HCT116 (cell line): ENCODE data around the gene MYO7A. TPM values are rescaled to one million over a fixed set of nuclear protein-coding genes. Genes with fewer than 3 reads are reported as not detected.

Experiments used
- ATAC-seq: fragments of 200-7000 bp; cut with Tn5 transposase; 2 replicates; pipeline ENCODE4 v1.9.1; 2020; ENCODE audit warnings: mild to moderate bottlenecking, moderate library complexity
- BruUV-seq: library from RNA; stranded (reverse); fragments of 400-500 nt; replicated peaks from 2 replicates; lab custom pipeline; 2021; lab: Mats Ljungman, UMichigan
- CTCF ChIA-PET: fragments of 300-600 bp; sonication (Branson Sonifier 250); formaldehyde crosslinking; loops from one replicate; lab custom pipeline; 2021; ENCODE audit warnings: antibody characterized with exemption; lab: Charles Lee
- POLR2A ChIA-PET: fragments of 300-600, 350-600 bp; sonication (Branson Sonifier 250); formaldehyde crosslinking; loops from one replicate; lab custom pipeline; 2021; ENCODE audit warnings: antibody characterized with exemption; lab: Charles Lee
- RAD21 ChIA-PET, 2 experiments: fragments of 300-600 bp; sonication (Branson Sonifier 250); formaldehyde crosslinking; loops; one replicate each; lab custom pipeline; 2023; ENCODE audit warnings: low total read pairs in 2 of 2; ENCODE audit not compliant: uncharacterized antibody in 2 of 2, unreplicated experiment in 2 of 2, low non-redundant PET in 1 of 2; lab: Charles Lee
- DNase-seq: peaks from one replicate; pipeline ENCODE4 v3.0.0-alpha.2; 2010; ENCODE audit warnings: low read depth, low spot score
- H2AFZ ChIP-seq: fragments of 200-600 bp; shearing (Covaris generic), sonication (generic); 2 replicates; pipeline ENCODE4 v1.6.1; 2017; ENCODE audit warnings: low read depth, mixed run types, mixed read lengths, antibody characterized with exemption, low read length; ENCODE audit not compliant: poor library complexity, severe bottlenecking
- H3K27ac ChIP-seq: 2 replicates; pipeline ENCODE4 v1.5.1; 2012; ENCODE audit warnings: low read depth, low read length
- H3K27me3 ChIP-seq: fragments of 200-600 bp; sonication (generic); 2 replicates; pipeline ENCODE4 v1.6.1; 2016; ENCODE audit warnings: mixed run types, low read length, mixed read lengths; ENCODE audit not compliant: insufficient read depth
- H3K36me3 ChIP-seq, 2 experiments: fragments of 200-500 bp in 1 of 2; fragments of 200-600 bp in 1 of 2; sonication (Bioruptor generic) in 1 of 2; sonication (generic) in 1 of 2; 2 replicates each; pipeline versions ENCODE4 v1.5.1 to v1.6.1; 2014 to 2016; ENCODE audit warnings: low read length in 2 of 2, inconsistent platforms in 1 of 2, mixed read lengths in 1 of 2, mixed run types in 1 of 2; ENCODE audit not compliant: insufficient read depth in 2 of 2, control insufficient read depth in 1 of 2
- H3K4me1 ChIP-seq, 2 experiments: fragments of 200-600 bp in 1 of 2; sonication (generic) in 1 of 2; 2 replicates each; pipeline versions ENCODE4 v1.5.1 to v1.6.1; 2012 to 2017; ENCODE audit warnings: low read length in 2 of 2, inconsistent platforms in 1 of 2, mild to moderate bottlenecking in 1 of 2, mixed read lengths in 1 of 2, mixed run types in 1 of 2, moderate library complexity in 1 of 2; ENCODE audit not compliant: insufficient read depth in 2 of 2, control insufficient read depth in 1 of 2
- H3K4me2 ChIP-seq: fragments of 200-600 bp; sonication (generic); 2 replicates; pipeline ENCODE4 v1.6.1; 2017; ENCODE audit warnings: mixed run types, low read length, mixed read lengths
- H3K4me3 ChIP-seq, 2 experiments: fragments of 200-600 bp in 1 of 2; sonication (generic) in 1 of 2; replicated peaks in 1 of 2; 2 replicates each; pipeline ENCODE4 v1.5.1; 2011 to 2016; ENCODE audit warnings: low read length in 2 of 2, control low read depth in 1 of 2, low read depth in 1 of 2, mild to moderate bottlenecking in 1 of 2, mixed read lengths in 1 of 2, mixed run types in 1 of 2
- H3K79me2 ChIP-seq: fragments of 200-600 bp; sonication (generic); 2 replicates; pipeline ENCODE4 v1.6.1; 2017; ENCODE audit warnings: mild to moderate bottlenecking, mixed run types, low read length, moderate library complexity, mixed read lengths; ENCODE audit not compliant: insufficient read depth
- H3K9ac ChIP-seq: fragments of 200-600 bp; sonication (generic); 2 replicates; pipeline ENCODE4 v1.6.1; 2016; ENCODE audit warnings: low read length, mixed read lengths
- H3K9me2 ChIP-seq: fragments of 200-600 bp; sonication (generic), shearing (Covaris generic); 2 replicates; pipeline ENCODE4 v1.6.1; 2017; ENCODE audit warnings: mixed run types, mild to moderate bottlenecking, moderate library complexity; ENCODE audit not compliant: insufficient read depth
- H3K9me3 ChIP-seq, 2 experiments: fragments of 200-500 bp in 1 of 2; fragments of 200-600 bp in 1 of 2; sonication (Bioruptor generic) in 1 of 2; sonication (generic) in 1 of 2; 2 replicates each; pipeline ENCODE4 v1.6.1; 2014 to 2017; ENCODE audit warnings: low read length in 2 of 2, mixed read lengths in 2 of 2, inconsistent platforms in 1 of 2, low read depth in 1 of 2, mild to moderate bottlenecking in 1 of 2, mixed run types in 1 of 2, moderate library complexity in 1 of 2; ENCODE audit not compliant: control insufficient read depth in 1 of 2, insufficient read depth in 1 of 2
- H4K20me1 ChIP-seq: fragments of 200-600 bp; sonication (generic), shearing (Covaris generic); 2 replicates; pipeline ENCODE4 v1.6.1; 2017; ENCODE audit warnings: mixed run types, mild to moderate bottlenecking, moderate library complexity; ENCODE audit not compliant: insufficient read depth
- ELF1 ChIP-seq: IDR thresholded peaks from 2 replicates; pipeline ENCODE4 v1.6.1; 2012; ENCODE audit warnings: low read depth, borderline replicate concordance
- SP1 ChIP-seq: IDR thresholded peaks from 2 replicates; pipeline ENCODE4 v1.6.1; 2012; ENCODE audit warnings: low read depth
- SRF ChIP-seq: IDR thresholded peaks from 2 replicates; pipeline ENCODE4 v1.6.1; 2012; ENCODE audit warnings: low read depth
- YY1 ChIP-seq: IDR thresholded peaks from 2 replicates; pipeline ENCODE4 v1.6.1; 2011; ENCODE audit warnings: low read length, low read depth, moderate library complexity, mild to moderate bottlenecking; ENCODE audit not compliant: insufficient replicate concordance; ENCODE audit errors: extremely low read depth
- intact Hi-C: fragments of 100-400 bp; cut with micrococcal nuclease; formaldehyde crosslinking; loops from 2 replicates; pipeline ENCODE4 v1.10.0; 2022
- total RNA-seq: library from RNA; stranded (reverse); gene quantifications from one replicate; pipeline ENCODE4 v1.2.1, GENCODE V29; 2021; ENCODE audit not compliant: unreplicated experiment
- TF ChIP-seq, protein P1 (sequence below): IDR thresholded peaks from 2 replicates; pipeline ENCODE4 v1.6.1; 2012

Gene MYO7A
- total RNA-seq, 1 experiment from 2014 or later, result 1.8 TPM

DNA sequence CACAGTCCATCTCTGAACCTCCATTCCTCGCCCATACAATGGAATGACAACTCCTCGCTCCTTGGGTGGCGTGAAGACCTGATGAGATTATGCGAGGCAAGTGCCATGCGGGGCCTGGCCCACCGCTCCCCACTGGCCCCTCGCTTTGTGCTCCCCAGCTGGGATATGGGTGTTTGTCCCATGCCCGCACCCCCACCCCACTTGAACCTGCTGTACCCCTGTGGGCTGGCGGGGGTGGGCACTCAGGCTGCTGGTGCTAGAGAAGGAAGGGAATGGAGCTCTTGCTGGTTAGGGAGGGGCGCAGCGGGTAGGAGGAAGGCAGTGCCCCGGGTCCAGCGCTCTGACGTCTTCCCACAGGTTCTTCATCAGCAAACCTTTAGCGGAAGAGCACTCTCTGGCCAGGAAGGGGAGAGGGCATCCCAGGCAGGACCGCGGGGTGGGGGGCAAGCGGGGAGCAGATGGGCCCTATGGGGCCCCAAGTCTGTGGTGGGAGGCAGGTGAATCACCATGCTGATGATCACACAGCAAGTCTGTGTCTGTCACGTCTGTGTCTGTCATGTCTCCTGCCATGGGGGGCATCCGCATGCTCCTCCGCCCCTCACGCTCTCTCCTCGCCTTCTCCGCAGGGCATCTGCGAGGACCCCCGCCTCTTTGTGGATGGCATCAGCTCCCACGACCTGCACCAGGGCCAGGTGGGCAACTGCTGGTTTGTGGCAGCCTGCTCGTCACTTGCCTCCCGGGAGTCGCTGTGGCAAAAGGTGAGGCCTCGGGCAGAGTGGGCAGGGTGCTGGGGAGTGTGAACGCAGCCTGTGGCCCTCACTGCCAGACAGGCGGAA lies 34.8 kb upstream of the MYO7A start:
- Histone ChIP-seq H3K4me1 (peaks cover 2 to 11% of the 10 kb centered on the region in 2 experiments; a peak in 1 of 4 replicates), H4K20me1 (no peaks in the 10 kb centered on the region), H3K27ac (no peak overlapping the region), H3K9me2 (no peaks in the 10 kb centered on the region), H3K9me3 (no peaks in the 10 kb centered on the region), H3K9ac (no peak overlapping the region), H3K27me3 (no peaks in the 10 kb centered on the region), H2AFZ (no peak overlapping the region), H3K79me2 (no peaks in the 10 kb centered on the region), H3K36me3 (no peaks in the 10 kb centered on the region), H3K4me2 (no peak overlapping the region), H3K4me3 (no peak overlapping the region)
- no TSS peak for BruUV-seq
- RAD21 ChIA-PET, result interaction anchor here in 1 of 2 experiments (0.9 kb wide), 1 partner anchor 45 kb away, joined by 3 read pairs; no protein-coding TSS in a partner anchor
- ATAC-seq (no peak), DNase-seq (no peak)
- intact Hi-C loops, result loop anchor here (5.0 kb wide), 1 partner anchor 286 kb away; no protein-coding TSS in a partner anchor
- CTCF ChIA-PET, result interaction anchor here (1.2 to 4.4 kb wide), 3 partner anchors 12 to 369 kb away, joined by 3 to 98 read pairs (median 19); no protein-coding TSS in a partner anchor
- TF ChIP-seq, protein P1, sequence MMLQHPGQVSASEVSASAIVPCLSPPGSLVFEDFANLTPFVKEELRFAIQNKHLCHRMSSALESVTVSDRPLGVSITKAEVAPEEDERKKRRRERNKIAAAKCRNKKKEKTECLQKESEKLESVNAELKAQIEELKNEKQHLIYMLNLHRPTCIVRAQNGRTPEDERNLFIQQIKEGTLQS, result no peak
- TF ChIP-seq SRF, result no peak
- TF ChIP-seq YY1, result no peak
- no peak for TF ChIP-seq SP1
- TF ChIP-seq ELF1, result no peak
- TF ChIP-seq, all 23 proteins: peak for 0
- POLR2A ChIA-PET, result no interaction called here
